GM10248 (cell line): ENCODE data around the gene TNFRSF11A.

Experiments
- CTCF ChIA-PET: fragments of 300-600 bp; sonication (Branson Sonifier 250); formaldehyde crosslinking; extraction: SDS; loops from one replicate; lab custom pipeline; 2021; ENCODE audit warnings: antibody characterized with exemption; lab: Yijun Ruan, JAX
- POLR2A ChIA-PET: fragments of 350-650 bp; sonication (Branson Sonifier 250); formaldehyde crosslinking; extraction: SDS; loops from one replicate; lab custom pipeline; 2020; ENCODE audit warnings: antibody characterized with exemption; lab: Yijun Ruan, JAX
- DNase-seq: peaks from one replicate; pipeline ENCODE4 v3.0.0; 2012; ENCODE audit errors: extremely low spot score
- CTCF ChIP-seq: IDR thresholded peaks from 2 replicates; pipeline ENCODE4 v1.5.1; 2012; ENCODE audit warnings: mild to moderate bottlenecking, low read depth; ENCODE audit errors: extremely low read depth, missing control alignments, control extremely low read depth

TNFRSF11A gene

GRCh38 chr18:62370366-62370765 is 45.3 kb downstream of the TNFRSF11A start:
- POLR2A ChIA-PET: no interaction called here
- CTCF ChIA-PET: interaction anchor here (1.0 to 1.3 kb wide), 2 partner anchors 10 to 1069 kb away, joined by 3 to 5 read pairs; no protein-coding TSS in a partner anchor
- DNase-seq: no peak
- no peak for TF ChIP-seq CTCF

- ChIA-PET CTCF (no interaction called here), POLR2A (no interaction called here)
- no peak for DNase-seq
- TF ChIP-seq CTCF: no peak
Observed at GRCh38 chr18:62371436-62371835, 46.3 kb downstream of the TNFRSF11A start.

GRCh38 chr18:62372156-62372555 is 47.0 kb downstream of the TNFRSF11A start:
- DNase-seq: peak; percentile 57
- no peak for TF ChIP-seq CTCF
- ChIA-PET CTCF (interaction anchor here (0.6 to 1.2 kb wide), 2 partner anchors 9 to 11 kb away, joined by 3 to 4 read pairs; no protein-coding TSS in a partner anchor), POLR2A (no interaction called here)

GRCh38 chr18:62372882-62373281 is 47.8 kb downstream of the TNFRSF11A start:
- DNase-seq: no peak
- ChIA-PET CTCF (interaction anchor here (1.2 kb wide), 1 partner anchor 11 kb away, joined by 4 read pairs; no protein-coding TSS in a partner anchor), POLR2A (no interaction called here)
- TF ChIP-seq CTCF: no peak

GRCh38 chr18:62374410-62374965 is 49.4 kb downstream of the TNFRSF11A start:
- POLR2A ChIA-PET: no interaction called here
- TF ChIP-seq CTCF: no peak
- CTCF ChIA-PET: no interaction called here
- DNase-seq: no peak

- ChIA-PET CTCF (no interaction called here), POLR2A (no interaction called here)
- DNase-seq: no peak
- TF ChIP-seq CTCF: no peak
Observed at GRCh38 chr18:62377131-62377807, 52.2 kb downstream of the TNFRSF11A start.
